Subcutaneous preadipocyte (primary cell): ENCODE measurements around the gene BICDL2. TPM values are rescaled to one million over a fixed set of nuclear protein-coding genes. Genes with fewer than 3 reads are reported as not detected.

Experiments used
- small RNA-seq: library from RNA; depleted of rRNA; stranded (forward); fragments of <200 nt; gene quantifications from one replicate; pipeline ENCODE3, GENCODE V24; 2012
- total RNA-seq: library from RNA; depleted of rRNA; stranded (reverse); fragments of >200 nt; gene quantifications from 2 replicates; pipeline ENCODE4 v1.2.3, GENCODE V29; 2012

BICDL2 gene
- total RNA-seq = not detected in 2 replicates

GRCh38 chr16:3036726-3037315 lies at the start of gene BICDL2:
TSS of gene BICDL2 (minus strand) at chr16:3036944. CDS start at chr16:3035496, 1,448 bp downstream.

GRCh38 chr16:3065069-3065741 lies 28.5 kb upstream of the BICDL2 start, which contains the start of gene IL32:
TSS of gene IL32 (plus strand) at chr16:3065640. CDS start at chr16:3065812, 172 bp downstream.

GRCh38 chr16:3045758-3046640 lies 9.3 kb upstream of the BICDL2 start, which contains the start of gene MMP25:
TSS of gene MMP25 (plus strand) at chr16:3046561. CDS start at chr16:3046918, 357 bp downstream.

GRCh38 chr16:3023669-3024478 lies 12.9 kb downstream of the BICDL2 start, which contains the start of the genes HCFC1R1 and THOC6:
TSS of gene HCFC1R1 (minus strand) at chr16:3023942. CDS start at chr16:3023941, 1 bp downstream.
TSS of gene THOC6 (plus strand) at chr16:3024035. CDS start at chr16:3024327, 292 bp downstream.

GRCh38 chr16:3020247-3020603 lies 16.5 kb downstream of the BICDL2 start, which contains the start of gene TNFRSF12A:
TSS of gene TNFRSF12A (plus strand) at chr16:3020368. CDS start at chr16:3020398, 30 bp downstream.

GRCh38 chr16:3017794-3018506 lies 18.8 kb downstream of the BICDL2 start, which contains the start of gene CLDN6:
TSS of gene CLDN6 (minus strand) at chr16:3018183. CDS start at chr16:3016021, 2,162 bp downstream.

GRCh38 chr16:3012828-3013420 lies 23.8 kb downstream of the BICDL2 start, which contains the start of gene CLDN9:
TSS of gene CLDN9 (plus strand) at chr16:3012923. CDS start at chr16:3013363, 440 bp downstream.

GRCh38 chr16:2980227-2981176 lies 56.2 kb downstream of the BICDL2 start, which contains the start of gene PKMYT1:
TSS of gene PKMYT1 (minus strand) at chr16:2980446. CDS start at chr16:2979657, 789 bp downstream.

Small RNA genes lying within 50 kb of the gene (small RNA-seq; reads per million reads assigned to genes)
- gene LINC00514 (not detected), gene RNU1-22P (not detected)

Other genes starting within 250 kb of the BICDL2 start
- not detected in 2 replicates for gene PRSS33, start 249.4 kb downstream of the BICDL2 start, total RNA-seq
- not detected in 2 replicates for gene PRSS41, start 238.5 kb downstream of the BICDL2 start, total RNA-seq
- gene PRSS21, start 219.7 kb downstream of the BICDL2 start, total RNA-seq = 0.59 and 0.73 TPM in 2 replicates
- 0.37 TPM in 1 of 2 replicates, not detected in the other for gene ZG16B, start 206.6 kb downstream of the BICDL2 start, total RNA-seq
- gene PRSS22, start 178.8 kb downstream of the BICDL2 start, total RNA-seq = not detected in 2 replicates
- gene FLYWCH2, start 153.7 kb downstream of the BICDL2 start, total RNA-seq = 39.9 and 52.9 TPM in 2 replicates
- 23.1 and 27.6 TPM in 2 replicates for gene FLYWCH1, start 125.0 kb downstream of the BICDL2 start, total RNA-seq
- not detected in 2 replicates for gene KREMEN2, start 72.7 kb downstream of the BICDL2 start, total RNA-seq
- 6.2 and 13.3 TPM in 2 replicates for gene PAQR4, start 67.6 kb downstream of the BICDL2 start, total RNA-seq
- 12.5 and 19.4 TPM in 2 replicates for gene PKMYT1, start 56.5 kb downstream of the BICDL2 start, total RNA-seq
- gene CLDN9, start 24.0 kb downstream of the BICDL2 start, total RNA-seq = not detected in 2 replicates
- gene CLDN6, start 18.8 kb downstream of the BICDL2 start, total RNA-seq = not detected in 2 replicates
- gene TNFRSF12A, start 16.6 kb downstream of the BICDL2 start, total RNA-seq = 85.6 and 172 TPM in 2 replicates
- gene HCFC1R1, start 13.0 kb downstream of the BICDL2 start, total RNA-seq = 12.5 and 16.2 TPM in 2 replicates
- gene THOC6, start 12.9 kb downstream of the BICDL2 start, total RNA-seq = 25.0 and 34.0 TPM in 2 replicates
- under 0.01 and 0.20 TPM in 2 replicates for gene MMP25, start 9.6 kb upstream of the BICDL2 start, total RNA-seq
- gene IL32, start 28.7 kb upstream of the BICDL2 start, total RNA-seq = 0.59 and 4.4 TPM in 2 replicates
- gene ZSCAN10, start 62.4 kb upstream of the BICDL2 start, total RNA-seq = not detected in 2 replicates
- 15.1 and 17.0 TPM in 2 replicates for gene ZNF205, start 75.6 kb upstream of the BICDL2 start, total RNA-seq
- gene ZNF213, start 98.1 kb upstream of the BICDL2 start, total RNA-seq = 4.4 and 7.4 TPM in 2 replicates
- not detected in 2 replicates for gene OR1F1, start 151.3 kb upstream of the BICDL2 start, total RNA-seq
- 5.9 and 10.4 TPM in 2 replicates for gene ZNF200, start 198.2 kb upstream of the BICDL2 start, total RNA-seq
- under 0.01 and 0.20 TPM in 2 replicates for gene MEFV, start 219.7 kb upstream of the BICDL2 start, total RNA-seq
- 28.7 and 41.1 TPM in 2 replicates for gene ZNF263, start 246.5 kb upstream of the BICDL2 start, total RNA-seq